Caki2 (cell line): ENCODE measurements around the gene DENND1A. TPM values are rescaled to one million over a fixed set of nuclear protein-coding genes. Genes with fewer than 3 reads are reported as not detected.
"Not testable (repeated sequence)": the region's sequence is repeated elsewhere in the genome, so short reads cannot be mapped to it uniquely, and the experiment has no call there.

Experiments
- DNase-seq: peaks from one replicate; pipeline ENCODE4 v3.0.0-alpha.2; 2015; ENCODE audit warnings: low read depth
- in situ Hi-C: cut with HindIII; loops from 2 replicates; pipeline ENCODE4 v1.10.0; 2016; ENCODE audit warnings: low sequenced_read_pairs, low pct_unique_long_range_greater_than_20kb, mixed read lengths
- total RNA-seq: library from RNA; depleted of rRNA; stranded (reverse); fragments of >200 nt; shearing (Covaris generic); gene quantifications from 2 replicates; pipeline ENCODE4 v1.2.3, GENCODE V29; 2014; ENCODE audit warnings: low replicate concordance

Gene DENND1A
- total RNA-seq, 1 experiment from 2014 or later = 14.0 TPM

DNA sequence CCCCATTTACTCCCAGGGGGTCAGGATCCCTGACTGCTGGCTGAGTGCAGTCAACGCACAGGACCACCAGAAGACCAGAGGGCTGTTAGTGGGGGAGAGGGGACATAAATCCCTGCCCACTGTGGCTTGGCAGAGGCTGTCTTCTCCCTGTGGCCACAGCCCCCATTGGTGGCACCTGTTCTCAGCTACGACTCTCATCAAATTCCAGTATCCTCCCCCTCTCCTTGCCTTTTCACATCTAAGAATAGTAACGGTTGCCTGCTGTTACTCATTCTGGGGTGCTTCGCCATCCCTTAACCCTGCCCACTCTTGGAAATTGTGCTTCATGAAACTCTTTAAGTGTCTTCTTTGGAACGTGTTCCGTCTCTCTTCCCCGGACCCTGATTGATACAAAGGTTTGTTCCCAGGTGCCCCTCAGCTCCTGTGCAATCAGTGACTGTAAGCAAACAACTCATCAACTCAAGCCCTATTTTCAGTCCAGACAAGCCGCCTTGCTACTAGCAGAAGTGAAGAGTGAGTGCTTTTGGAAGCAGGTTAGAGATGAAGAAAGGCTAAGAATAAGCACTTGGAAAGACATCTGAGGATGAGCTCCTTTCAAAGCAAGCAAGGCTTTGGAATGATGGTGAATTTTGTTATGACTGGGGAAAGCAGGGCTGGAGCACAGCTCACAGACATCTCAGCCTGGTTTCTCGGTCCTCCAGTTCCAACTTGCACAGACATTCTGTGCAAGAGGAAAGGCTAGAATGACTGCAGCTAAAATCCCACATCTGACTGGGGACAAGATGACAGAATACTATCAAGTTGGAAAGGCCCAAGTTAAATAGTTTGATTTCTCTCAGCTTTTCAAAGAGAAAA is 22.9 kb upstream of the DENND1A start:
- in situ Hi-C loops = no loop called here

DNA sequence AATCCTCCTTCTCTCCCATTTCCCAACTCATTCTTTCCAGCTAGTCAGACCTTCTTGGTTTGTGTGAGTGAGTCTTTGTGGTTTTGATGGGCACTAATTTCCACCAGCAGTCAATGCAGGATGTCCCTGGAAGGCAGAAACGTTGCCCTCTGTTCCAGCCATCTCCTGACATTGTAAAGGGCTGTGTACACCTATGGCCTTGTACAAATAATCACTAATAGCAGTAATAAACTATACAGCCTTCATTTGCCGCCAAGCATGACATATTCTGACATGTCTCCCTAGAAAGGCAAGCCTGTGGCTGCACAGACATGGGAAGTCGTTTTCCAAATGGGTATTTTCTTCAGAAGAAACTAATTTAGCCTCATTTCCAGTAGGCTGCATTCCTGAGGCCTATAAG is 18.4 kb upstream of the DENND1A start:
- in situ Hi-C loops = no loop called here
- no peak for DNase-seq

More for the DNA sequence above, 22.9 kb upstream of the DENND1A start:
- no peak for DNase-seq

DNA sequence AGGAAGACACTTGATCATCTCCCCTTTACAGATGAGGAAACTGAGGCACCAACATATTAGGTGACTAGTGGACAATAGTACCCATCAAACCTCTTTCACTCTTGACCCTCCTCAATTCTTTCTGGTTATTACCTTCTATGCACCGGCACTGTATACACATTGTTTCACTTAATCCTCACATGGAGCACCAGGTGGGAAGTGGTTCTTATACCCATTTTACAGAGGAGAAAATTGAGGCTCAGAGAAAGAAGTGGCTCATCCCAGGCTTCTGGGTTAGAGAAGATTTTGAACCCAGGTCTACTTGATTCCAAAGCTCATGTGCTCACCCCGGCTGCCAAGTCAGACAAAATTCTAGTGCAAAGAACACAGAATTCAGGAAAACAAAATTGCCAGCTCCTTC is 17.4 kb upstream of the DENND1A start:
- in situ Hi-C loops = no loop called here

DNA sequence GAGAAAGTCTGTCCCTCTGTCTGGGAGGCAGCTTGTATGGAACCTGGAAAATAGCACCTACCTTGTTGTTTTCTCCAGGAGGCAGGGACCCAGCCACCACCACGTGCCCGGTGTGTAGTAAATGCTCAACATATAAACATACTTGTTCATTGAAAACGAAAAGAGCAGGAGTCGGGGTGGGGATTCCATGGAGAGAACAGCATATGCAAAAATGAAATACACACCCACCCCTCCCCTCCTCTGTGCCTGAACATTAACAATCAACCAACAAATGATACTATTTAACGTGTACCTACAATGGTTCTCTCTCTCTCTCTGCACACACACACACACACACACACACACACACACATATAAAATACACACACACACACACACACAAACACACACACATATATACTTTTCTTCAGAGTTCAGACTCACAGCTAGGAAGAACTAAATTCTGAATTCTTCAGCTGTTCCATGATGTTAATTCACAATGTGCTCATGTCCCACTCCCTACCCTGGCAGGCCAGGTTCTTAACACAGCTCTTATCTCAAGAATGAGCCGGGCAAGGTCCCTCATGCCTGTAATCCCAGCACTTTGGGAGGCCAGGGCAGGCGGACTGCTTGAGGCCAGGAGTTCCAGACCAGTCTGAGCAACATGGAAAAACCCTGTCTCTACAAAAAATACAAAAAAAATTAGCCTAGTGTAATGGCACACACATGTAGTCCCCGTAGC is 16.3 kb upstream of the DENND1A start:
- no peak for DNase-seq
- in situ Hi-C loops = no loop called here

More for the DNA sequence above, 17.4 kb upstream of the DENND1A start:
- DNase-seq = no peak

DNA sequence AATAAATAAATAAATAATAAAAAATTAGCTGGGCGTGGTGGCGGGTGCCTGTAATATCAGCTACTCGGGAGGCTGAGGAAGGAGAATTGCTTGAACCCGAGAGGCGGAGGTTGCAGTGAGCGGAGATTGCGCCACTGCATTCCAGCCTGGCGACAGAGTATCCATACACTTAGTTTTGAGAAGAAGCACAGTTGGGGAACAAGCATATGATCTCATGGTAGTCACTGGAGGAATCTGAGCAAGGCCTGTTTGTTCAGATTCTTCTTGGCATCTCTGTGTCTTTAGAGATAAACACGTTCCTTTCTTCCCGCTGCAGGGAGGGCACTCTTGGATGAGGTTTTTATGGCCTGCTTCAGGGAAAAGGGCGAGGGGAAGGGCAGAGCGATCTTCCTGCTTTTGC is 15.6 kb upstream of the DENND1A start:
- in situ Hi-C loops = no loop called here

DNA sequence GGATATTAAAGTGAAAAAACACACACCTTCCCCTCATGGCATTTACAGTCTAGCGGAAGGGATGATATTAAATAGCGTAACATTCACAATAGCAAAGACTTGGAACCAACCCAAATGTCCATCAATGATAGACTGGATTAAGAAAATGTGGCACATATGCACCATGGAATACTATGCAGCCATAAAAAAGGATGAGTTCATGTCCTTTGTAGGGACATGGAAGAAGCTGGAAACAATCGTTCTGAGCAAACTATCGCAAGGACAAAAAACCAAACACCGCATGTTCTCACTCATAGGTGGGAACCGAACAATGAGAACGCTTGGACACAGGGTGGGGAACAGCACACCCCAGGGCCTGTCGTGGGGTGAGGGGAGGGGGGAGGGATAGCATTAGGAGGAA is 14.5 kb upstream of the DENND1A start:
- DNase-seq, in situ Hi-C loops: not testable (repeated sequence)

More for the DNA sequence above, 15.6 kb upstream of the DENND1A start:
- no peak for DNase-seq

DNA sequence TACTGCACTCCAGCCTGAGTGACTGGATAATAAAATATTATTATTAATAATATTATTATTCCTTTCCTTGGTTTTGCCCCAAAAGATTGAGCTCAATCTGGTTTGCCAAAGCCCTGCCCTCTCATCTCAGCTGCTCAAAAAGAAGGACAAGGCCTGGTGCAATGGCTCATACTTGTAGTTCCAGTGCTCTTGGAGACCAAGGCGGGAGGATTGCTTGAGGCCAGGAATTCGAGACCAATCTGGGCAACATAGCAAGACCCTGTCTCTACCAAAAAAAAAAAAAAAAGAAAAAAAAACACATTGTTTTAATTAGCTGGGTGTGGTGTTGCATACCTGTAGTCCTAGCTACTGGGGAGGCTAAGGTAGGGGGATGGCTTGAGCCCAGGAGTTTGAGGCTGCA is 13.7 kb upstream of the DENND1A start:
- in situ Hi-C loops = no loop called here
- no peak for DNase-seq

DNA sequence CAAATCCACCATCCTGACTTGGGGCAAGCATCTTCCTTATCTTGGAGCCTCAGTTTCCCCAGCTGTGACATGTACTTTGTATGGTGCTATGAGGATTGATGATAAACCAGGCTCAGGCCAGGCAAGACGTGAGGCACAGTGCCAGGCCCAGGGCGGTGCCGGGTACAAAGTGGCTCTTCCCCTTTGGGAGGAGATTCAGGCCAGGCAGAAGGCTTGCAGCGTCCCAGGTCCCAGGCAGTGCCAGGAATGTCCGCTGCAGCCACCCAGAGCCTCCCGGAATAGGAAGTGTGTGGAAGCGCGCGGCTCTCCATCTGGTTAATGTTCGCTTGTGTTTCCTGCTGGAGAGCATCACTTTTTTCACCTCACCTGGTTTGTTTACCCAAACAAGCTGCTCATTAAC is 12.6 kb upstream of the DENND1A start:
- in situ Hi-C loops = no loop called here
- no peak for DNase-seq

DNA sequence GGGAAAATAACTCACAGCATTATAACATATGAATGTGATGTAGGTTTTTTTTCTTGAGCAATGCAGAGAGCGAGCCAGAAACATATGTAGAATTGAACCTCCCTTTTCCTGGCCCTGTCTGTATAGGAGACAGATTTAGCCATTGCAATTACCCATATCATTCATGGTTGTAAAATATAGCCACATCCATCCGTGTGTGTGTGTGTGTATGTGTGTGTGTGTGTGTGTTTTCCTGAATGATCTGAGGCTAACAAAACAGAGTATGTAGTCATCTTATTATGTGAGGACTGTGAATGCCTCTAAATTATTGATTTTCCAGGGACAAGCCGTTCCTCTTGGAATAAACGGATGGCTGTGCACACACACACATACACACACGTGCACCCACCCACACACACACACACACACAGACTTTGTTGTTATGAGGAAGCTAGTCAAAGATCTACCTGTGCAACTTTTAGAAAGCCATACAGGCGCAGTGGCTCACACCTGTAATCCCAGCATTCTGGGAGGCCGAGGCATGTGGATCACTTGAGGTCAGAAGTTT is 11.7 kb upstream of the DENND1A start:
- in situ Hi-C loops = no loop called here
- no peak for DNase-seq

DNA sequence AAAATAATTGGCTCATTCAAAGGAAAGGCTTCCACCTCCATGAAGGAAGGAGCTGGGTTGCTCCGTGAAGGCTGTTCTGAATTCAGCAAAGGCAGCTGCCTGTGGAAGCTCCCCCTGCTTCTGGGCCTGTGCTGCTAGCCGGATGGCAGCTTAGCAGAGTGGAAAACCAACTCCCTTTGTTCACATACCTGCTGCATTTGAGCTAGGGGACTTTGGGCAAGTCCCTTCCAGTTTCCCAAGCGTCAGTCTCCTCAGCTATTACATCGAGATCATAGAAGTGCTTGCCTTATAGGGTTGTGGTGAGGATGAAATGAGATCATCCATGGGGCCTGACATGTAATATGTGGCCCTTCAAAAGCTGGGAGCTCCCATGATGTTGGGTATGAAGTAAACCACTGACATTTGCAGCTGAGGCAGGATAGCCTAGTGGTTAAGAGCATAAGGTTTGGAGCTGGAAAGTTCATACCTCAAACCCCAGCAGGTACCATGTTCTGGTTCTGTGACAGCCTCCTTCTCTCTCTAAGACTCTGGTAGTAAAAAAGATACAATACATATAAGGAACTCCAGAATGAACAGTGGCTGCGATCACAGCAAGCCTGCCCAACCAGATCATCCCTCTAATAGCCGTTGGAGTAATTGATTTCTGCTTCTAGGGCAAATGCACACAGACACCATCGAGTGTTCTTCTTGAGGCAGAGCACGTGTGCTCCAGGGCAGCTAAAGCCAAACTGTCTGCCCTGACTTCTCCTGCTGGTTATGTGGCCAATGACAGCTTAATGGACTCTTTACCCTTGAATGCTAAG is 11.0 kb upstream of the DENND1A start:
- DNase-seq = no peak
- in situ Hi-C loops = no loop called here

DNA sequence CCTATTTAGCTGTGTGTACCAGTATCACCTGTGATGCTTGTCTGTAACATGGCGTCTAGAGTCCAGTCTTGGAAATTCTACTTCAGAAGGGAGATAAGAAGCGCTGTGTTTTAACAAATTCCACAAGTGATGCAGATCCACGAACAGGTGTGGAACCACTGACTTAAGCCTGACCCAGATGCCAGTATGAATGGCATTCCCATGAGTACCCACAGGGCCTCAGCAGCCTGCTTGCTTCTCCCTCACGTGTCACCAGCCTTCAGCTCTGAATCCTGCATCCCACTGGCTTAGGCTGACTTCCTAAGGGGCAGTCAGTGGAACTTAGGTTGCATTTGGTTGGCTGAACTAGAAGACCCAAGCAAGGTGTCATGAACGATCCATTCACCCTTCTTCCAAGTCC is 8.5 kb upstream of the DENND1A start:
- no peak for DNase-seq
- in situ Hi-C loops = no loop called here

DNA sequence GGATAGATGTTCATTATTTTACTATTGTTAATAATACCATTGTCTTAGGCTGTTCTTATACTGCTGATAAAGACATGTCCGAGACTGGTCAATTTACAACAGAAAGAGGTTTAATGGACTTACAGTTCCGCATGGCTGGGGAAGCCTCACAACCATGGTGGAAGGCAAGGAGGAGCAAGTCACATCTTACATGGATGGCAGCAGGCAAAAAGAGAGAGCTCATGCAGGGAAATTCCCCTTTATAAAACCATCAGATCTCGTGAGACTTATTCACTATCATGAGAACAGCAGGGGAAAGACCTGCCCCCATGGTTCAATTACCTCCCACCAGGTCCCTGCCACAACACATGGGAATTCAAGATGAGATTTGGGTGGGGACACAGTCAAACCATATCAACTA is 6.6 kb upstream of the DENND1A start:
- in situ Hi-C loops, DNase-seq: not testable (repeated sequence)

DNA sequence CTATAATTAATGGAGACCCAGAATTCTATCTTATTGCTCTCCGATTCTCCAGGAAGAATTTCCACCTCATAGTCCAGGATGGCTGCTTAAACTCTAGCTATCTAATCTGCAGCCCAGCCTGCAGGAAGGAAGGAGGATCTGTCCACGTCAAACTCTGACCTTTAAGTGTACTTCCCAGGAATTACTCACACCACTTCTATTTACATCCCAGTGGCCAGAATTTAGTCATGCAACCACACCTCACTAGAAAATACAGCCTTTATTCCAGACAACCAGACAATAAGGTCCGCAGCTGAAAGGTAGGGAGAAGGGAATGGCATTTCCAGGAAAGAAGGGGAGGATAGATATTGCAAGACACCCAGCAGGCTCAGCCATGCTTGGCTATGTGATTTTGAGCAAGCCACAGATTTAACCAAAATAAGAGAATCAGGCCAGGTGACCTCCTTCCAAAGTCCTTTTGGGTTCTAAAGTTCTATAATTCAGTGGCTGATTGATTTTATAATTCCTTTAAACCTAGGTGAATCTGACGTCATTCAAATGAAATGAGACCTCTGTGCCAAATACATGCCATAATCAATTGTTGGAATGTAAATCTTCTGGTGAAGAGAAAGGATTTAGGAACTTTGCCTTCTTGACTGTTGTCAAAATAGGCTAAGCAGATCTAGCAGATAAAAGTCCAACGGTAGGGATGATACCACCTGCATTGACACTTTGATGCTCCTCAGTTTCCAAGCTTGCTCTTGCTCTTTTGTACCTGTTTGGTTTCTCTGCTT is 3.7 kb upstream of the DENND1A start:
- in situ Hi-C loops = no loop called here

DNA sequence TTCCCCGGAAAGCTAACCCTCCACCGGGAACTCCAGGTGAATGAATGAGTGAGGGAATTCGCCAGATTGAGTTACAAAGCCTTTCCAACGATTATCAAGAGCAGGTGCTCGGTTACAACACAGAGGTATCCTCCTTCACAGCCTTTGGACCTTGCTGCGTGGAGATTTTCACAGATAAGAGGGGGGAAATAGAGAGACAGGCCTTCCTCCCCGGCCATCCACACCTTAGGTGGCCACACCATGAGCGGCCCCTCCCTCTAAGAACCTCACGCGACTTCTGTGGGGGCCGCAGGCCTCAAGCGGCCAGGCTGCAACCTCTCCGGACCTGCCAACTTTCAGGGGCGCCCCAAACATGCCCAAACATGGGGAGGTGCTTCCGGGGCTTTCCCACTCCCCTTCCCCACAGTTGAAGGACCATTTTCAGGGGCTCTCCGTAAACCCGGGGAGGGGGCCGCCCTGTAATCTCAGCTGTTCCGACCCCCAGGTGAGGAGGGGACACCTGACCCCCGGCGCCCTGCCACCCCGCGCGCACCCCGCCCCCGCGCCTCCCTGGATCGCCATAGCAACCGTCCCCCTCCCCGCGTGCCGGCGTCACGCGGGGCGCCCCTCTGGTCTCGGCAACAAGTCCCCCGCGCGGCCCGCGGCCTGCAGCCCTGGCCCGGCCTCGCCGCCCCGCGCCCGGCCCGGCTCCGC is 603 bp downstream of the DENND1A start:
- in situ Hi-C loops = no loop called here
- DNase-seq = peak; percentile 25

More for the DNA sequence above, 3.7 kb upstream of the DENND1A start:
- peak; percentile 31 for DNase-seq

DNA sequence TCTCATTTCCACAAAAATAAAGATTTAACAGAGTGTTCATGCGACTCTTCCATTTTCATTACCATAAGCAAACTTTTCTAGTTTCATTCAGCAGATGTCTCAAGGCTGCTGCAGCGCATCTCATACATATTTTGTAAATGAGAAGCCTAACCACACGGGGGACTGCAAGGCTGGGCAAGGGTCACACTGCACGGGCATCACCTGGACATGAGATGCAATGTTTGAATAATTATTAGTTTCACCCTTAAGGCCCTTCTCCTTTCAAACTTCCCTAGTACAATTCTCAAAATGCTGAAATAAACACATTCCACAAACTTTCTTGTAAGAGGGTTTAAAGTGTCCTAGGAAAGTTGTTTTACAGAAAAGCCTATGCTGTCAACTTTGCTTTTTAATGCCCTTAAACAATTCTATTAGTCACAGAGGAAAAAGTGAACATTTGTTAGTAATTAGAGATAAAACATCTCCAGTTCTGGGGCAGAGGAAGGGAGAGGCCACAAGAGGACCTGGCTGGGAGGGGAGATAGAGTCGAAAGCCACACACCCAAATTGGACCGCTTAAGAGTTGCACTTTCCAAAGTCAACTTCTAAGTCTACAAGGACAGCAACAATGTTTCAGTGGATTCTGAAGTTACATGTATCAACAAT is 1.3 kb downstream of the DENND1A start:
- in situ Hi-C loops = no loop called here
- no peak for DNase-seq

DNA sequence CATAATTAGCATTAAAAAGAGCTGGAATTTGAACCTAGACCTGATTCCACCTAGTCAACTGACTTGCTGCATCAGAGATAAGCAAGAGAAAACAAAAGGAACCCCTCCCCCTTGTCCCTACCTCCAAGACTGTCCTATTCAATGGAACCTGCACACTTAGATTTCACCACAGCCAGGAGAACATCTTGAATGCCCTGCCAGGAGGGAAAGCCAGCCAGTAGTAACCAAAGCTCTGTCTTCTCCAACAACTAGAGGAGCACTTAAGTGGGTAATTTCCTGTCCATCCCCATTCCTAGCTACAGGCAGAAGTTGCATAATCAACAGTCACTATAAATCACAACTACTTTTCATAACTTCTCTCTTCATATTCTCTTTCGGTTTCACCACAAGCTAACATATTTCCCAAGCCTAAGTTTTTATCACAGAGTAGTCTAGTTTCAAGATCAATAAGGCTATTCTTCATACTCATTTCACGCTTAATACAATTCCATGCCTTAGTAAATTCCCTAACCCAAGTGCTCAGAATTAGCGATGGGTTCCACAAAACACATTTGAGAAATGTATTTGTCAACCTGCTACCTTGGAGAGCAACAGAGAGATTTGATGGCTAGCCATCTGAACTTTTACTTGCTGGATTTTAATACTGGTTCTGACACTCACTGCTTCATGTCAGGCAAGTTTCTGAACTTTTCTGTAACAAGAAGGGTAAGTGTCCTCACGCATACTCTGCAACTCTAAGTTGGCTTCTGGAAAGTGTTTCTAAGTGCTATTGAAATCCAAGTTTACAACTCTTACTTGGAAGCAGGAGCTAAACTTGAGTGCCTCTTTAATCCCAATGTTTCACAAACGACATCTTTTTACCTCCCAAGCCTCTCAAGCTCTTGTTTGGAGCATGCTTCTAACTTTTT is 2.0 kb downstream of the DENND1A start:
- DNase-seq = no peak
- in situ Hi-C loops = no loop called here
